Kidney (tissue), 14 donors: Measurements from ENCODE around the gene MRM3. TPM values are rescaled to one million over a fixed set of nuclear protein-coding genes. Genes with fewer than 3 reads are reported as not detected.
"Not testable (repeated sequence)": the region's sequence is repeated elsewhere in the genome, so short reads cannot be mapped to it uniquely, and the experiment has no call there.

Source experiments
- DNase-seq, 5 donors: peaks; one replicate each; pipeline ENCODE4 v3.0.0-alpha.2; 2013 to 2020
- FAIRE-seq: peaks from 2 replicates; lab custom pipeline; 2012; peaks lifted over from hg19 to GRCh38; lab: Jason Lieb, UNC
- H3K27ac ChIP-seq, 2 donors: one replicate each; pipeline ENCODE4 v1.7.0; 2013; ENCODE audit warnings: low read depth in 2 of 2, low read length in 2 of 2, inconsistent platforms in 1 of 2
- H3K27me3 ChIP-seq: one replicate; pipeline ENCODE4 v1.7.1; 2013; ENCODE audit warnings: low read length, inconsistent platforms; ENCODE audit not compliant: control insufficient read depth, insufficient read depth
- H3K36me3 ChIP-seq, 3 donors: one replicate each; pipeline versions ENCODE4 v1.7.0 to v1.7.1; 2013; ENCODE audit warnings: low read length in 3 of 3, control low read depth in 1 of 3, inconsistent platforms in 1 of 3; ENCODE audit not compliant: insufficient read depth in 3 of 3, control insufficient read depth in 2 of 3
- H3K4me1 ChIP-seq, 3 donors: one replicate each; pipeline versions ENCODE4 v1.7.0 to v1.7.1; 2013; ENCODE audit warnings: low read length in 3 of 3, inconsistent platforms in 1 of 3, low read depth in 1 of 3; ENCODE audit not compliant: control insufficient read depth in 2 of 3, insufficient read depth in 2 of 3
- H3K4me3 ChIP-seq, 3 donors: one replicate each; pipeline versions ENCODE4 v1.7.0 to v1.8.1; 2013; ENCODE audit warnings: low read length in 3 of 3, control low read depth in 1 of 3, inconsistent platforms in 1 of 3
- H3K9ac ChIP-seq, 3 donors: one replicate each; pipeline versions ENCODE4 v1.7.0 to v1.7.1; 2013; ENCODE audit warnings: low read length in 3 of 3, control low read depth in 1 of 3, inconsistent platforms in 1 of 3
- H3K9me3 ChIP-seq, 3 donors: one replicate each; pipeline versions ENCODE4 v1.7.0 to v1.7.1; 2013; ENCODE audit warnings: low read length in 3 of 3, control low read depth in 1 of 3, inconsistent platforms in 1 of 3; ENCODE audit not compliant: control insufficient read depth in 2 of 3, insufficient read depth in 1 of 3
- CTCF ChIP-seq: IDR thresholded peaks from 3 replicates; pipeline ENCODE4 v1.5.1; 2012; ENCODE audit warnings: mild to moderate bottlenecking, moderate library complexity, borderline replicate concordance; ENCODE audit not compliant: insufficient read depth; ENCODE audit errors: extremely low read depth
- intact Hi-C: fragments of 100-400 bp; cut with DNase I; formaldehyde crosslinking; loops from one replicate; pipeline ENCODE4 v1.11.1; 2022
- polyA plus RNA-seq: library from polyadenylated mRNA; stranded (reverse); fragments of 350-450 nt; fragmentation: Illumina TruSeq; extraction: RNeasy Lipid Tissue Mini Kit (QIAGEN cat#74804); gene quantifications from one replicate; pipeline ENCODE4 v1.2.3, GENCODE V29; 2014; ENCODE audit warnings: low read depth, low replicate concordance; ENCODE audit not compliant: insufficient read depth
- total RNA-seq: library from RNA; stranded (reverse); fragmentation: NEBNext Ultra II Directional; extraction: Animal tissue kit (Norgen Biotek cat#: 25700); gene quantifications from one replicate; pipeline ENCODE4 v1.2.1, GENCODE V29; 2021
- donor health status: control.
- donor health status: control.
- donor health status: control.
- donor health status: control.
- donor health status: control.
- donor health status: DM: yes; HTN: yes; CAD: no.
- donor health status: Normal renal cell carcinoma (clear cell type).

MRM3 gene
- total and polyA plus RNA-seq, 2 donors from 2014 or later, result 14.4 to 21.3 TPM

GRCh38 chr17:789160-789840 is 7.1 kb downstream of the MRM3 start:
- TF ChIP-seq CTCF, result no peak
- FAIRE-seq (no peak), DNase-seq (peak in 1 of 5 donors; percentile 10)
- H3K27me3 ChIP-seq, result no peaks in the 10 kb centered on the region
- H3K4me1 ChIP-seq, result peaks cover 0 to 2% (median 0%) of the 10 kb centered on the region in 3 donors
- intact Hi-C loops, result no loop called here
- no peak overlapping the region for H3K9ac ChIP-seq
- peaks cover 2 to 27% (median 25%) of the 10 kb centered on the region in 3 donors for H3K36me3 ChIP-seq
- no peaks in the 10 kb centered on the region for H3K9me3 ChIP-seq
- no peak overlapping the region for H3K4me3 ChIP-seq
- H3K27ac ChIP-seq, result no peak overlapping the region

DNA sequence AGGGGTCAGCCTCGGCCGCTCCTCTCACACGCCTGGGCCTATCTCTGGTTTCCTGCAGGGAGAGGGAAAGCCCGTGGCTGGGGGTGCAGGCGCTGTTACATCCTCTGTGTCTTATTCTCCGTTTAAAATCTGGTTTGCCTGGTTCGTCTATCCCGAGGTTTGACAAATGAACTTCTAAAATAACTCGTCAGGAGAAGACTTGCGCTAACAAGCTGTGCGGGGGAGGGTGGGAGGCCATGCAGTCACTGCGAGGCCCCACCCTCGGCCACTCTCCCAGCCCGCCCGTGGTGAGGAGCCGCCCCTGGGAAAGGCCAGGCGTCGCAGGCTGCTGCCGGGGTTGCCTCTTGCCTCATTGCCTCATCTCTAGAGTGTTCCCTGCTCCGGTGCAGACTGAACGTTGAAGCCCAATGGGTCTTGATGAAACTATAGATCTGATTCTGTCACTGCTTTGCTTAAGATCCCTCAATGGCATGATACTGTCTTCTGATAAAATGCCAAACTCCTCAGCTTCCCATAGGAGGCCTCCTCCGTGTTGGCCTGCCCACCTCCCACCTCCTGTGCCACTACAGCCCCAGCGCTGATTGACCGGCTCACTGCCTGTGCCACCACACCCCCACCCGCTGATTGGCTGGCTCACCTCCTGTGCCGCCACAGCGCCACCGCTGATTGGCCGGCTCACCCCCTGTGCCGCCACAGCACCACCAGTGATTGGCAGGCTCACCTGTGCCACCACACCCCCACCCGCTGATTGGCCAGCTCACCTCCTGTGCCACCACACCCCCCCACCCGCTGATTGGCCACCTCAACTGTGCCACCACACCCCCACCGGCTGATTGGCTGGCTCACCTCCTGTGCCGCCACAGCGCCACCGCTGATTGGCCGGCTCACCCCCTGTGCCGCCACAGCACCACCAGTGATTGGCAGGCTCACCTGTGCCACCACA is 8.0 kb downstream of the MRM3 start:
- not testable (repeated sequence) for H3K9ac ChIP-seq, H3K27ac ChIP-seq, H3K4me1 ChIP-seq, H3K4me3 ChIP-seq, H3K27me3 ChIP-seq, FAIRE-seq, H3K9me3 ChIP-seq
- intact Hi-C loops, result loop anchor here (10.0 kb wide), 2 partner anchors 195 to 265 kb away; no protein-coding TSS in a partner anchor
- peaks cover 2 to 25% (median 23%) of the 10 kb centered on the region in 3 donors for H3K36me3 ChIP-seq
- peak; percentile 43 to 92 (median 59) for DNase-seq

DNA sequence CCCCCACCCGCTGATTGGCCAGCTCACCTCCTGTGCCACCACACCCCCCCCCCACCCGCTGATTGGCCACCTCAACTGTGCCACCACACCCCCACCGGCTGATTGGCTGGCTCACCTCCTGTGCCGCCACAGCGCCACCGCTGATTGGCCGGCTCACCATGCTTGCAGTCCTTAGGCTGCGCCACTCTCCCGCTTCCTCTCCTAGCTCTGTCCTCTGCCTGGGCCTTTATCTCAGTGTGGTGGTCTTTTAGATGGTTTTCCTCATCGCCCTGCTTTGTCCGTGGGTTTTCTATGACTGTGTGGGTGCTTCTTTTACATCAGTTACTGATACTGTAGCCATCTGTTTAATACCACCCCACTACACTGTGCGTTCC is 8.7 kb downstream of the MRM3 start:
- H3K4me1 ChIP-seq, H3K4me3 ChIP-seq, H3K27ac ChIP-seq, H3K9ac ChIP-seq, FAIRE-seq, H3K9me3 ChIP-seq, H3K27me3 ChIP-seq: not testable (repeated sequence)
- peak in 3 of 5 donors; percentile 21 to 84 (median 49) for DNase-seq
- H3K36me3 ChIP-seq, result peaks cover 2 to 25% (median 23%) of the 10 kb centered on the region in 3 donors
- intact Hi-C loops, result loop anchor here (10.0 kb wide), 2 partner anchors 194 to 264 kb away; no protein-coding TSS in a partner anchor

DNA sequence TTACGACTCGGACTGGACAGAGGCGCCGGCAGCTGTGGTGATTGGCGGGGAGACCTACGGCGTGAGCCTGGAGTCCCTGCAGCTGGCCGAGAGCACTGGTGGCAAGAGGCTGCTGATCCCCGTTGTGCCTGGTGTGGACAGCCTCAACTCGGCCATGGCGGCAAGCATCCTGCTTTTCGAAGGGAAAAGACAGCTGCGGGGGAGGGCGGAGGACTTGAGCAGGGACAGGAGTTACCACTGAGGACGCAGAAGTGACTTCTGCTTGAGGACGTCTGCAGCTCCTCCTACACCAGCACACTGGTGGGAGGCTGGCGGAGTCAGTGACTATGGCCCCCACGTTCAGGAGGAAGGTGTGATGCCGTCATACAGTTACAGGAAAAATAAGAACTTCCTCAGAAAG is 9.7 kb downstream of the MRM3 start:
- intact Hi-C loops, result loop anchor here (10.0 kb wide), 2 partner anchors 193 to 263 kb away; no protein-coding TSS in a partner anchor
- Histone ChIP-seq H3K27ac (no peak overlapping the region), H3K4me3 (no peak overlapping the region), H3K9ac (no peak overlapping the region), H3K27me3 (no peaks in the 10 kb centered on the region), H3K4me1 (no peaks in the 10 kb centered on the region), H3K9me3 (no peaks in the 10 kb centered on the region), H3K36me3 (peaks cover 2 to 25% (median 23%) of the 10 kb centered on the region in 3 donors)
- TF ChIP-seq CTCF, result no peak
- FAIRE-seq (no peak), DNase-seq (peak in 1 of 5 donors; percentile 55)
